Stomach smooth muscle (tissue), 2 donors: ENCODE data around the gene GINS2.

Source experiments
- H3K27ac ChIP-seq: one replicate; pipeline ENCODE4 v1.7.0; 2013; ENCODE audit warnings: mild to moderate bottlenecking, low read length, inconsistent platforms
- H3K27me3 ChIP-seq, 2 donors: one replicate each; pipeline ENCODE4 v1.7.0; 2013; ENCODE audit warnings: low read length in 2 of 2; ENCODE audit not compliant: insufficient read depth in 2 of 2, control insufficient read depth in 1 of 2
- H3K36me3 ChIP-seq, 2 donors: one replicate each; pipeline ENCODE4 v1.7.0; 2013; ENCODE audit warnings: low read length in 2 of 2; ENCODE audit not compliant: control insufficient read depth in 2 of 2, insufficient read depth in 2 of 2
- H3K4me1 ChIP-seq: one replicate; pipeline ENCODE4 v1.7.0; 2013; ENCODE audit warnings: low read length; ENCODE audit not compliant: control insufficient read depth, insufficient read depth
- H3K4me3 ChIP-seq, 2 donors: one replicate each; pipeline ENCODE4 v1.7.0; 2013; ENCODE audit warnings: low read length in 2 of 2
- H3K9ac ChIP-seq, 2 donors: one replicate each; pipeline ENCODE4 v1.7.0; 2013; ENCODE audit warnings: low read length in 2 of 2, mild to moderate bottlenecking in 1 of 2
- H3K9me3 ChIP-seq, 2 donors: one replicate each; pipeline ENCODE4 v1.7.0; 2013; ENCODE audit warnings: low read length in 2 of 2; ENCODE audit not compliant: control insufficient read depth in 2 of 2
- donor health status: healthy.
- donor health status: Pancreatic carcinoma.

Gene GINS2

DNA sequence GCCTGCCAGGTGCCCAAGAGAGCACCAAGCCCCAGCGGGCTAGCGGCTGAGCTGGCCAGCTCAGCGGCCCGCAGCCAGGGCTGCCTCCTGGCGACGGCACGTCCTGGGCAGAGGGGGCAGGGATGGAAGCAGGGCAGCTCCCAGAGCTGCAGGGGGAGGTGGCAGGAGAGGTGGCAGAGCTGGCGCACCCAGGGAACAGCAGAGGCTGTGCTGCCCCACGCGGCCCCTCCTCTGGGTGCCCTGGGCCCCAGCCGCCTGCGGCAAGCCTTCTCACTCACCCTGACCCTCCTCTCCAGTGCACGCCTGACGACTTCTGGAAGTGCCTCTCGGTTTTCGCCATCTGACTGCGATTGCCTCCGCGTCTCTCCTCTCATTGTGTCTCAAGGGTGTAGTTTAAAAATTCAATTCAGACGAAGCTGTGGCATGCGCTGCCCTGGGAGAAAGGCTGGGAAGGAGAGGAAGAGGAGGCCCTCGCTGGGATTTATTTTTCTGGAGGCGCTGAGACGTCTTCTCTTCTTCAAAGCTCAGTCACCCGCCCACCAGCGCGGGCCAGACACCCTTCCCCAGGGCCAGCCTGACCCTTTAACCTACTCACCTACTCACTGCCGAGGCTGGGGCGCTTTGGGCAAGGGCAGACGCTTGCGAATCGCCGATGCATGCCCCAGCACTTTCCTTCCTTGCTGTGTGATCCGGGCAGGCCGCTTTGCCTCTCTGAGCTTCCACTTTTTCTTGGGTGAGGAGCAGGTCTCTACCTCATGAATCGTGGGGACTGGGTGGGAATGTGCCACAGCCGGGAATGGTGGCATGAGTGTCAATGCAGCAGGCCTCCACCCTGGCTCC, 50.7 kb downstream of the GINS2 start:
- H3K27me3 ChIP-seq = no peaks in the 10 kb centered on the region
- no peak overlapping the region for H3K4me3 ChIP-seq
- H3K4me1 ChIP-seq = peaks cover 17% of the 10 kb centered on the region
- H3K36me3 ChIP-seq = no peaks in the 10 kb centered on the region
- H3K9ac ChIP-seq = no peak overlapping the region
- no peaks in the 10 kb centered on the region for H3K9me3 ChIP-seq
- no peak overlapping the region for H3K27ac ChIP-seq

- no peak overlapping the region for H3K27ac ChIP-seq
Measured at GRCh38 chr16:85637061-85637807, 51.5 kb downstream of the GINS2 start.

GRCh38 chr16:85636234-85636812, 52.4 kb downstream of the GINS2 start:
- H3K4me1 ChIP-seq = peaks cover 21% of the 10 kb centered on the region

More at GRCh38 chr16:85637061-85637807, 51.5 kb downstream of the GINS2 start:
- Histone ChIP-seq H3K4me3 (no peak overlapping the region), H3K27me3 (no peaks in the 10 kb centered on the region), H3K4me1 (peaks cover 17% of the 10 kb centered on the region), H3K9ac (no peak overlapping the region), H3K36me3 (no peaks in the 10 kb centered on the region), H3K9me3 (no peaks in the 10 kb centered on the region)

GRCh38 chr16:85635545-85636140, 53.1 kb downstream of the GINS2 start:
- no peaks in the 10 kb centered on the region for H3K36me3 ChIP-seq
- H3K4me1 ChIP-seq = peaks cover 22% of the 10 kb centered on the region
- H3K27ac ChIP-seq = no peak overlapping the region
- no peak overlapping the region for H3K9ac ChIP-seq
- H3K27me3 ChIP-seq = no peaks in the 10 kb centered on the region
- H3K9me3 ChIP-seq = no peaks in the 10 kb centered on the region
- H3K4me3 ChIP-seq = no peak overlapping the region

More at GRCh38 chr16:85636234-85636812, 52.4 kb downstream of the GINS2 start:
- Histone ChIP-seq H3K4me3 (no peak overlapping the region), H3K9ac (no peak overlapping the region), H3K27ac (no peak overlapping the region), H3K9me3 (no peaks in the 10 kb centered on the region), H3K36me3 (no peaks in the 10 kb centered on the region), H3K27me3 (no peaks in the 10 kb centered on the region)

- Histone ChIP-seq H3K27ac (no peak overlapping the region), H3K4me1 (peaks cover 20% of the 10 kb centered on the region), H3K4me3 (no peak overlapping the region), H3K36me3 (no peaks in the 10 kb centered on the region), H3K9ac (no peak overlapping the region), H3K27me3 (no peaks in the 10 kb centered on the region), H3K9me3 (peaks cover 0 to 2% of the 10 kb centered on the region in 2 donors)
Measured at GRCh38 chr16:85634747-85635544, 53.8 kb downstream of the GINS2 start.

DNA sequence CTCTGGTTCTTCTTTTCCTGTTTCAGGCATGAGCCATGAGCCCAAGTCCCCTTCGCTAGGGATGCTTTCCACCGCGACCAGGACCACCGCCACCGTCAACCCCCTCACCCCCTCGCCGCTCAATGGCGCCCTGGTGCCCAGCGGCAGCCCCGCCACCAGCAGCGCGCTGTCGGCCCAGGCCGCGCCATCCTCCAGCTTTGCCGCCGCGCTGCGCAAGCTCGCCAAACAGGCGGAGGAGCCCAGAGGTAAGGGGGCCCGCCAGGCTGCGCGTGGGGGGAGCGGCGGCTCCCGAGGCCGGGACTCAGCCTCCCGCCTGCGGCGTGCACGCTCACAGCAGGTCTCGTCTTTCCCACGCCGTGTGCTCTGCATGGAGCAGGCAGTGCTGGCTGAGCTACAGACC, 54.9 kb downstream of the GINS2 start:
- Histone ChIP-seq H3K4me3 (no peak overlapping the region), H3K9me3 (peaks cover 0 to 7% of the 10 kb centered on the region in 2 donors), H3K27me3 (no peaks in the 10 kb centered on the region), H3K36me3 (no peaks in the 10 kb centered on the region), H3K9ac (no peak overlapping the region), H3K4me1 (peaks cover 14% of the 10 kb centered on the region), H3K27ac (no peak overlapping the region)

GRCh38 chr16:85633438-85633743, 55.4 kb downstream of the GINS2 start:
- no peak overlapping the region for H3K9ac ChIP-seq
- no peaks in the 10 kb centered on the region for H3K27me3 ChIP-seq
- H3K9me3 ChIP-seq = peaks cover 0 to 7% of the 10 kb centered on the region in 2 donors
- H3K4me3 ChIP-seq = no peak overlapping the region
- H3K4me1 ChIP-seq = peaks cover 17% of the 10 kb centered on the region
- no peaks in the 10 kb centered on the region for H3K36me3 ChIP-seq
- no peak overlapping the region for H3K27ac ChIP-seq

DNA sequence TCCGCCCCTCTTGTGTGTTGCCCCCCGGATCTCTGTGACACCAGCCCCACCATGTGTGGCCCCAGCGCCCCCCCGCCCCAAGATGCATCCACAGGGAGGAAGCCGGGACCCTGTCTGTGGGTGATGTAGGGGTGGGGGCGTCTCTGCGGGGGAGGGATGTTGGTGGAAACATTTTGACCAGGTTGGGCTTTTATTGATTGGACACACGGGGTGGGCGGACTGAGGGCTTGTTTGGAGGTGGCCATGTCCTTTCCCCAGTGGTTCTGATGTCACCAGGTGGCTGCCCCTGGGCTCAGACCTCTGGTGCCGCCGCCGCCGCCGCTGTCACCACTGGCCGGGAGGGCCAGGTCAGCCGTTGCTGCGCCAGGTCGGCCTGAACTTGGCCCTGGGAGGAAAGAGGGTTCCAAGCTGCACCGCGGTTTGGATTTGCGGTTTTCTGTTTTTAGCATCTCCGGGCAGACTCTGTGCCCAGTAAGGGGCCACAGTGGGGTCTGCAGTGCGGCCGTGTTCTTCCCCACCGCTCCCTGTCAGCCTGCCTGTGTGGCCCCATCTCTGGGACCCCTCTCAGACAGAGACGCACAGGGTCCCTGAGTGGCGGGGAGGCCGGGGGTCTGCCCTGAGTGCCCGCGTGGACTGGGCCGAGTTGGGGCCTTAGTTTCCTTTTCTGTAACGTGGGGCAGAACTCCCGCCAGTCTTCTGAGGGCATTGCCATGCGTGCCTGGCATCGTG, 55.9 kb downstream of the GINS2 start:
- peaks cover 0 to 7% of the 10 kb centered on the region in 2 donors for H3K9me3 ChIP-seq
- H3K4me3 ChIP-seq = no peak overlapping the region
- no peak overlapping the region for H3K27ac ChIP-seq
- peaks cover 22% of the 10 kb centered on the region for H3K4me1 ChIP-seq
- no peaks in the 10 kb centered on the region for H3K27me3 ChIP-seq
- H3K36me3 ChIP-seq = no peaks in the 10 kb centered on the region
- H3K9ac ChIP-seq = no peak overlapping the region

DNA sequence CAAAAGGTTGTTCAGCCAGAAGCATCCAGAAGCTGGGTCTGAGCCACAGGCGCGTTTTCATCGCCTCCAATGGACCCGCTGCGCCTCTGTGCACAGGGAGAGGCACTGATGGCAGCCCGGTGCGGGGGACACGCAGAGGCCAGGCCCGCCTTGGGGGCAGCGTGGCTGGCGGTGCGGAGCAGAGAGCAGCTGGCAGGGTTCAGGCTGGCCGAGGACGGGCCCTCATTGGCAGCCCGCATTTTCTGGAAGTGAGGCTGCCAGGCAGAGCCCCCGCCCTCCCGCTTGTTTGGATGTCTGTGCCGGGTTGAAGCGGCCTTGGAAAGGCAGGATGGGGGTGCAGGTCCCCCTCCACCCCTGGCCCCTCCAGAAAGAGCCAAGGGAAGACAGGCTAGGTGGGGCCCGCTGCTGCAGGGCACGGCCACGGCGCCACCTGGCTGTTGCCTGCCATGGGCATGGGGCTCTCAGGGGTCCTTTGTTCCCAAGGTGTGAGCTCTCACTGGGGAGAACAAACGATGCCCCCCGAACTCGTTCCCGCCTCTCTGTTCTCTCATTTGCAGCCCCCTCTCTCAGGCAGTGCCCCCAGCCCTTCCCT, 56.9 kb downstream of the GINS2 start:
- H3K36me3 ChIP-seq = no peaks in the 10 kb centered on the region
- peaks cover 0 to 7% of the 10 kb centered on the region in 2 donors for H3K9me3 ChIP-seq
- H3K4me1 ChIP-seq = peaks cover 31% of the 10 kb centered on the region
- H3K4me3 ChIP-seq = no peak overlapping the region
- no peaks in the 10 kb centered on the region for H3K27me3 ChIP-seq
- H3K9ac ChIP-seq = no peak overlapping the region
- H3K27ac ChIP-seq = no peak overlapping the region
